ENCODE results near the gene CDH4.

CDH4 gene

DNA sequence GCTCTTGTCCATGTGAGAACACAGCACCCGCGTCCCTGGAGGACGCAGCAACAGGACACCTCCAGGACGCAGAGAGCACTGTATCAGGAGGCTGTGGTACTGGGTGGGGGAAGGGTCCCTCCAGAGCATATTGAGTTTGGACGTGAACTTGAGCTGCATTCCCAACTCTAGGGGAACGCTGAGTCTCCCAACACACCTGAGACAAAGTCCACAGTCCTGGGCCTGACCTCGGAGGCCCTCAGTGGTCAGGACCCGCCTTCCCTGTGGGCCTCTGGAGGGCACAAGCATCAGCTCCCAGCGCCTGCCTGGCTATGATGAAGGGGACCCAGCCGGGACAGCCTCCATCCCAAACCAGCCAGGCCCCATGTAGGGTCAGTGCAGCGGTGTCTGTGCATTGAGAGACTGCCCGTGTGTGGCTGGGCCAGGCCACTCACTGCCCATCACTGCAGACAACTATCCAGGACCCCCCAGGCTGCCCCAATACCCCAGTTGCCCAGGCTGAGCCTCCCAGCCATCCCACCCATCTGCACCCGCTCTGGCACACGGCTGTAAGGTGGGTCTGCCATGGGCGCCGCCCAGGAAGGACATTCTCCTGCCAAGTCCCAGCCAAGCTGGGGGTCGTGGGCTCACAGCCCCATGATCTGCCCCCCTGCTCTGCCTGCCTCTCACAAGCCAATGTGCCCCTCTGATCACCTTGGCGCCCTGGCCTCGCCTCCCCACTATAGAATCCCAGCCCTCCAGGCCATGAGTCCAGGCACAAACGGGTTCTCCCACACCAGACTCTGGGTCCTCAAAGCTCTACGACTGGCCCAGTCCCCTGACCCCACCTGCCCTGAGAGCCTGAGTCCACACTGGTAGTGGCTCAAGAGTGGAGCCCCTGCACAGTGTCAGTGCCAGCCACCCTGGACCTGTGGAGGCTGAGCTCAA lies 697.9 kb downstream of the CDH4 start:
- H3K4me3 ChIP-seq (replicated peaks; ENCODE audit: low read depth, low read length) = no peak overlapping the region
- DNase-seq (ENCODE audit: low read depth) = no peak
- TF ChIP-seq, protein P1, sequence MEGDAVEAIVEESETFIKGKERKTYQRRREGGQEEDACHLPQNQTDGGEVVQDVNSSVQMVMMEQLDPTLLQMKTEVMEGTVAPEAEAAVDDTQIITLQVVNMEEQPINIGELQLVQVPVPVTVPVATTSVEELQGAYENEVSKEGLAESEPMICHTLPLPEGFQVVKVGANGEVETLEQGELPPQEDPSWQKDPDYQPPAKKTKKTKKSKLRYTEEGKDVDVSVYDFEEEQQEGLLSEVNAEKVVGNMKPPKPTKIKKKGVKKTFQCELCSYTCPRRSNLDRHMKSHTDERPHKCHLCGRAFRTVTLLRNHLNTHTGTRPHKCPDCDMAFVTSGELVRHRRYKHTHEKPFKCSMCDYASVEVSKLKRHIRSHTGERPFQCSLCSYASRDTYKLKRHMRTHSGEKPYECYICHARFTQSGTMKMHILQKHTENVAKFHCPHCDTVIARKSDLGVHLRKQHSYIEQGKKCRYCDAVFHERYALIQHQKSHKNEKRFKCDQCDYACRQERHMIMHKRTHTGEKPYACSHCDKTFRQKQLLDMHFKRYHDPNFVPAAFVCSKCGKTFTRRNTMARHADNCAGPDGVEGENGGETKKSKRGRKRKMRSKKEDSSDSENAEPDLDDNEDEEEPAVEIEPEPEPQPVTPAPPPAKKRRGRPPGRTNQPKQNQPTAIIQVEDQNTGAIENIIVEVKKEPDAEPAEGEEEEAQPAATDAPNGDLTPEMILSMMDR (IDR thresholded peaks at IDR 0.05; ENCODE audit: low read length, missing control alignments) = no peak

DNA sequence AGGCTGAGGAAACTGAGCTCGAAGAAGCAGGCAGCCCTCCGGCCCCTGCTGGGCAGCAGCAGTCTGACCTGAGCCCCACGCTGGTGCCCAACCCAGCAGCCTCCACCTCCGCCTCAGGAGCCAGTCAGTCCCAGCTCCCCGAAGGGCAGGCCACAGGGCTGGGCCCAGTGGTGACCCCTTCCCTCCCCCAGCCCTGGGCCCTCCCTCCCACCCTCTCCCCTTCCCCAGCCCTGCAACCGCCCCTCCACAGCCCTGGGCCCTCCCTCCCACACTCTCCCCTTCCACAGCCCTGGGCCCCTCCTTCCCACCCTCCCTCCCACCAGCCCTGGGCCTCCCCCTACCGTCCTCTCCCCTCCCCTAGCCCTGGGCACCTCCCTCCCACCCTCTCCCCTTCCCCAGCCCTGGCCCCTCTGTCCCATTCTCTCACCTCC lies 698.6 kb downstream of the CDH4 start:
- no peak overlapping the region for H3K4me3 ChIP-seq (replicated peaks; ENCODE audit: low read depth, low read length)
- TF ChIP-seq, protein P1 (IDR thresholded peaks at IDR 0.05; ENCODE audit: low read length, missing control alignments) = no peak
- DNase-seq (ENCODE audit: low read depth) = no peak

DNA sequence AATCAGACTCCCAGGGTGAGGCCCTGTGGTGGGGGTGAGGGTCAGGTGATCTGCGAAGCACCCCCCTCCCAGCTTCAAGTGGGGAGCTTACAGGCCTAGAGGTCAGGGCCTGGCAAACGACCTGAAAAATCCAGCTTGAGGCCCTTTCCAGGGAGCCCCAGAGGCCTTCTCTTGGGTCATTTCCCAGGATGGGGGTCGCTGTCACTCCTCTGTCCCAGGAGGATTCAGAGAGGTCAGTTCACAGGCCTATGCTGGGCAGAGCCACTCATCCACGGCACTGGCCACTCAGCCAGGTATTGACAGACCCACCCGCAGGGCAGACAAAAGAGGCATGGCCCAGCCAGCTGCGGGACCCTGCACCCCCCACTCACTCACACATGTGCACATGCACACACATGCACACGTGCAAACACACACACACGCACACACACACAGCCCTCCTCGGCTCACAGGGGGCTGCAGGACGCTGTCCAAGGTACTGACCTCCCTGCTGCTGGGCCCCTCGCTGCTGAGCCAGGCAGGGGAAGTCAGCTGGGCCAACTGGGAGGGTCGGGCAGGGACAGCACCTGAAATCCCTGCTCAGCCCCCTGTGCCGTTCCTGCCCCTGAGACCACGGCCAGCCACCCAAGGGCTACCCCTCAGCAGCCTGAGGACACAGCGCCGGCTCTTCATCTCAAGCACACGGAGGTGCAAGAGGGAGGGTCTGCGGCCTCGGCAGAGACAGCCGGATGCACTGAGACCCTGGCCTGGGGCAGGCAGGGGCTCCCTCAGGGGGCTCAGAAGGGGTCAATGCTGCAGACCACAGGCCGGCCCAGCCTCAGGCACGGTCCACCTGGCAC lies 699.9 kb downstream of the CDH4 start:
- no peak for DNase-seq (ENCODE audit: low read depth)
- TF ChIP-seq, protein P1 (IDR thresholded peaks at IDR 0.05; ENCODE audit: low read length, missing control alignments) = no peak
- H3K4me3 ChIP-seq (replicated peaks; ENCODE audit: low read depth, low read length) = no peak overlapping the region

DNA sequence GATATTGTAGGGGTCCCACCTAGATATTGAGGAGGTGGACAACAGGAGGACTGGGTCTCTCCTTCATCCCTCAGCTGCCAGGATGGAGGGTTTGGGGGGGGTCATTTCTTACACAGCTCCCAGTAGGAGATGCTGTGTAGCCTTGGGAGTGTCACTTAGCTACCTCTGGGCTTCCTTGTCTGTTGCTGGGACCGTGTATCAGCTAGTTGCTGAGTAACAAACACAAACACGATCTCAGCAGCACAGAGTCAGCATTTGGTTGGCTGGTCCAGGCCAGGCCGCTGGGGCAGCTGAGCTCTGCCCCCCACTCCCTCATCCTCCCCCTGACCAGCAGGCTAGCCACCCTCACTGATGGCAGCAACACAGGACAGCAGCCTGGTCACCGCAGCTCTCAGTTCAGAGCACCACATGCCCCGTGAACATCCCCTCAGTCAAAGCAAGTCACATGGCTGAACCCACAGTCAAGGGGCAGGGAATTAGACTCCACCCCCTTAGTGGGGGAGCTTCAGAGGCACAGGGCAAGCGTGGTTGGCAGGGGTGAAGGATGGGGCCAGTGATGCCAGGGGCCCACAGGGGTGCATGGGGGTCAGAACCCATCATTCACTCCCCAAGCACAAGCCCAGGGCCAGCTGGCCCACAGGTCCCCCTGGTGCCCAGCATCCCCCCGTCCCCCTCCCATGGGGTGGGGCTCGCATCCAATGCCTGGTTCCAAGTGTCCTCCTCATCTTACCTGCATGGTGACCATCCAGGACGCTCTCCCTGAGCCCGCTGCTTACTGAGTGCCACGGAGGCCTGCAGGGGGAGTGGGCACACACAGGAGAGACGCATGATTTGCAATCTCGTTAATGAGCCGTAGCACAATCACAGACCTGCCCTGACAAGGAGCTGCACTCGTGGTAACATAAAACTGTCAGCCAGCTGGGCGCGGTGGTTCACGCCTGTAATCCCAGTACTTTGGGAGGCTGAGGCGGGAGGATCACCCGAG lies 701.3 kb downstream of the CDH4 start:
- TF ChIP-seq, protein P1 (IDR thresholded peaks at IDR 0.05; ENCODE audit: low read length, missing control alignments) = no peak
- no peak for DNase-seq (ENCODE audit: low read depth)
- H3K4me3 ChIP-seq (replicated peaks; ENCODE audit: low read depth, low read length) = no peak overlapping the region

DNA sequence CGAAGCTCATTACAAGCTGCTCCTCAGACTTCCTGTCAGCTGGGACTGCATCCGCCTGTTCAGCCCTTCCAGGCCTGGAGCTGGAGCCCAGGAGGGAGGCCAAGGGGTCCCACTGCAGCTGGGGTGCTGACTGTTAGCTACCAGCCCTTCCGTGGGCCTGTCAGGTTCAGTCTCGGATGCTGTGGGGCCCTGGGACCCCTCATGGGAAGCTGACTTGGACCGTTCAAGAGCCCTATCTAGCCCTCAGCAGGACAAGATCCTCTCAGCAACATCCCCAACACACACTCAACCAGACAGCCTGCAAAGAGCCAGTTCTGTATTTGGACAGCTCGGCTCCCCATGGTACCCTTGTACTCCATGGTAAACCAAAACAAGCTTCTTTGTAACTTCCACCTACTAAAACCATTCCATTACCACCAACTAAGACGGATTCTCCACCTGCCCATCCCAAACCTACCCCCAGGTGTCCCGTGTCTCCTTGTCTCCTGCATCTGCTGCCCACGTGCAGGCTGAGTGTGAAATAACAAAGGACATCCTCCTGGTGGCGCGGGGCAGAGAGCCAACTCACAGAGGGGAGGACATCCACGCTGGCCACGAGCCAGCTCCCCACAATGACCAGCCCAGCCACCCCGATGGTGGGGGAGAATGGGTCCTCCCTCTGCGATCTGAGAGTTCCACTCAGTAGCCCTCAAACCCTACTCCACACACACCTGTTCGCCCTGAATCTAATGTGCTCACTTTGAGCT lies 702.4 kb downstream of the CDH4 start:
- H3K4me3 ChIP-seq (replicated peaks; ENCODE audit: low read depth, low read length) = no peak overlapping the region
- TF ChIP-seq, protein P1 (IDR thresholded peaks at IDR 0.05; ENCODE audit: low read length, missing control alignments) = no peak
- no peak for DNase-seq (ENCODE audit: low read depth)
